CD4-positive, alpha-beta T cell treated with Interleukin-4 for 1 hour (primary cell): ENCODE results near the gene SAPCD1.
A peak's percentile ranks its signal among the peaks of the same experiment; 100 is the strongest.
"Not testable (repeated sequence)": the region's sequence is repeated elsewhere in the genome, so short reads cannot be mapped to it uniquely, and the experiment has no call there.

Source experiments
- DNase-seq, 2 donors: peaks; one replicate each; pipeline ENCODE4 v3.0.0-alpha.2; 2020 to 2022

SAPCD1 gene

DNA sequence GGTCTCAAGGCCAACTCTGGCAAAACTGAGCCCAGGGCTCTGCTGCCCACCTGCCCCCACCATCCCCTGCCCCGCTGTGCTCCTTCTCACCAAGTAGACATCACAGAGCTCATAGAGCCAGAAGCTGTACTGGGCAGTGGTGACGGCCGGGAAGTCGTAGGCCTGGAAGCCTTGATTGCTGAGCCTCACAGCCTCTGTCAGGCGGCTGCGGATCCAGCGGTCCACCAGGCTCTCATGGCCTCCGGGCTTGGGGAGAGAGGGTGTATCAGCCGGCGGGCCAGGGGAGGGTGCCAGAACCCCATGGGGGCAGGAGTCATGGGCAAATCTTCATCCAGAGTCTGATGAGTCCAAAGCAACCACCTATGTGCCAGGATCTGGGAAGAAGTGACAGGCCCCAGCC is 17.5 kb downstream of the SAPCD1 start:
- DNase-seq, result no peak

GRCh38 chr6:31780507-31781243 is 18.2 kb downstream of the SAPCD1 start:
- DNase-seq, result no peak

- DNase-seq, result no peak
Measured at GRCh38 chr6:31781244-31782125, 19.0 kb downstream of the SAPCD1 start.

- no peak for DNase-seq
Measured at GRCh38 chr6:31782126-31782855, 19.8 kb downstream of the SAPCD1 start.

- no peak for DNase-seq
Measured at GRCh38 chr6:31784098-31784925, 21.9 kb downstream of the SAPCD1 start.

- DNase-seq, result no peak
Measured at GRCh38 chr6:31785475-31785874, 23.0 kb downstream of the SAPCD1 start.

DNA sequence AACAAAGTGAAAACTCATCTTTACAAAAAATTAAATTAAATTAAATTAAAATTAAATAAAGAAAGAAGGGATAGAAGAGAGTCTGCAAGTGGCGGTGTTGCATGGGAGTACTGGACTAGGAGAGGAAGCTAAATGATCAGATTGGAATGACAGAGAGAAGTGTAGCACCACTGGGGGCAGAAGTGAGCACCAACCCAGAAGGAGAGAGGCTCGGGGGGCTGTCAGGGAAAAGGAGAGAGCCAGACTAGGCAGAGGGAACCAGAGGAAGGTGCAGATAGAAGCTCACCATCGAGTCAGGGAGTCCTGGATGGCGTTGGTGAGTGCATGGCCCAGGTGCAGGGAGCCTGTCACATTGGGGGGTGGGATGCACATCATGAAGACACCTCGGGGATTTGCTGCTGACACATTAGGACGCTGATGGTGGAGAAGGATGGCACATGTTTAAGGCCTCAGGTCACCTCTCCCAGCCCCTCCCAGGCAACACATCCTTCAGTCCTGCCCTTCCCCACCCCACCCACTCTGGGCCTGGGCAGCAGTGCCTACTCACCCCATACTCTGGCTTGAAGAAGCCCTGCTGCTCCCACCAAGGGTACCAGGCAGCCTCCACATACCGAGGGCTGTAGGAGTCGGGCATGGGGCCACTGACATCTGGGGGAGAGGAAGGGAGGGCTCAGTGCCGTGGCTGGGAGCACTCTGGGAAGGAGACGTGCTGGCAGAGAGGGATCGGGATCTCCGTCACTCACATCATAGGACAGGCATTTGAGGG is 29.1 kb downstream of the SAPCD1 start:
- DNase-seq, result peak; percentile 39 to 42

- DNase-seq, result no peak
Measured at GRCh38 chr6:31792090-31792374, 29.6 kb downstream of the SAPCD1 start.

GRCh38 chr6:31792761-31793171 is 30.3 kb downstream of the SAPCD1 start:
- no peak for DNase-seq

GRCh38 chr6:31793927-31794245 is 31.4 kb downstream of the SAPCD1 start:
- not testable (repeated sequence) for DNase-seq

- DNase-seq, result peak in 1 of 2 donors; percentile 28
Measured at GRCh38 chr6:31794294-31794865, 31.9 kb downstream of the SAPCD1 start.

DNA sequence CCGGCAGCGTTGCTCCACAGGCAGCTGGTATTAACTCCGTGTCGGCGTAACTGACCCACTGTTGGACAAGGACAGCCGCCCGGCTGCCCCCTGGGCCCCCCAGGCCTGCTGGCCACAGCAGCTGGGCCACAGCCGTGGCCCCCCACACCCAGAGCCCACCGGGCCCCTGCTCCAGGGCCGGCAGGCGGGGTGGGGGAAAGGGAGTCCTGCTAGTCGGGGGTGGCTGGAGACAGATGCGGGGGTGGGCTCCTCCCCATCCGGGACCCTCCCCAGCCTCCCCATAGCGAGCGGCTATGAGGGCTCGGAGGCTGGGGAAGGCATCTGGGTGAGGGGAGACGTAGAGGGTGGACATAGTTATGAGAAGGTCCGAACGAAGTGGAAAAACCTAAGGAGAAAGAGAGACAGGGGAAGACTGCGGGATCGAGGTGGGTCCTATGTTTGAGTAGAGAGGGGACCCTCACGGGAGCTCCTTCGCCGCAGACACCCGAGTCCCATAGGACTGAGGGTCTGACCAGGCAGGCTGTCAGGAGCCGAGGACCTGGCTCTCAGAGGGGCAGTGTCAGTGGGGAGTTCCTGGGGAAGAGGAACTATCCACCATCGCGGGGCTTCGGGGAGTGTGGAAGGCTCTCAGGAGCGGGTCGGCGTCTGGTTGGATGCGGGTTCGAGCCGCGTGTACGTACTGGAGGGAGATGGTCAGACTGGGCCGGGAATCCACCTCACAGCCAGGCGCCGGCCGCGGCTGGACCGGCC is 32.6 kb downstream of the SAPCD1 start:
- DNase-seq, result no peak

DNA sequence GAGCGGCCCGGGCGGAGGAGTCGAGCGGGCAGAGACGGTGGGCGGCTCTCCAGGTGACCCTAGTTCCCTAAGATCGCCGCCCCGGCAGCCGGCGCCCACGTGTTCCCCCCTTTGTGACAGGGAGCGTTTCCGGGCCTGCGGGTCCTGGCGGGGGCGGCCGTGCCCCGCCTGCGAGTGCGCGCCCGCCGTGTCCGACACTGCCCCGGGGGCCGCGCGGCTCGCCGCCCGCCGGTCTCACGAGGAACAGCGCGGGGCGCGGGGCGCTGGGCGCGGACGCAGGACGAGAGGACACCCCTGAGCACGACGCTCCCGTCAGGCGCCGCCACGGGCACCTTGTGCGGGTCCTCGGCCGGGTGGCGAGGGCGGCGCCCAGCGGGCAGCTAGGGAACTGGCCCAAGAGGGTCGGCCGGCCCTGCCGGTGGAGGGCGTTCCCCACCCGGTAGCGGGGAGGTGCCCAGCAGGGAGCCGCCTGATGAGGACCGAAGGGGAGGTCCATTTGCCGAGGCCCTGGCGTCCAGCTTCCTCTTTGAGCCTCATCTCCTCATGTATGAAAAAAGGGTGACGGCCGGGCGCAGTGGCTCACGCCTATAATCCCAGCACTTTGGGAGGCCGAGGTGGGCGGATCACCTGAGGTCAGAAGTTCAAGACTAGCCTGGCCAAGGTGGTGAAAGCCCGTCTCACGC is 33.3 kb downstream of the SAPCD1 start, which contains the start of gene VARS1:
Gene VARS1, minus strand, starts transcription at position 137 of the 683 bp plus-strand sequence. CDS start 535 bp downstream, outside the sequence.
- peak; percentile 89 to 91 for DNase-seq

GRCh38 chr6:31796993-31797385 is 34.5 kb downstream of the SAPCD1 start:
- no peak for DNase-seq

DNA sequence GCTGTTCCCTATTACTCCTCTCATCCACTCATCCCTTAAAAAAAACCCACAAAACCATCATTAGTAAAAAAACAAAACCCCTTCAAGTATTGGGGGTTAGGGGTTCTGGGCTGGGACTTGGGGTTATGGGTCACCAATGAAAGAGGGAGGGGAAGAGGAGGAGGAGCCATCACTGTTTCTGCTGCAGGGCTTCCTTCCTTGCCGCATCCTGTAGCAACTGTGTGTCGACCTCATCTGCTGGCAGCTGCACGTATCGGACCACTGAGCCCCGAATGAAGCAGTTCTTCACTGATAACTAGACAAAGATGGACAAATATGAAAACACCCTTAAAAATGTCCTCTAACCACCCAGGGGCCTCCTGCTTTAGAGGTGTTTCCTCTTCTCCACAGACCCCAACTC is 35.1 kb downstream of the SAPCD1 start:
- DNase-seq, result peak; percentile 55 to 60

GRCh38 chr6:31799781-31800180 is 37.3 kb downstream of the SAPCD1 start:
- DNase-seq, result no peak

- not testable (repeated sequence) for DNase-seq
Measured at GRCh38 chr6:31801031-31801927, 38.8 kb downstream of the SAPCD1 start.

GRCh38 chr6:31805939-31806469 is 43.5 kb downstream of the SAPCD1 start:
- DNase-seq, result no peak
